Inferior parietal cortex (tissue), 1 donor: ENCODE data around the gene ATP11A.

Source experiments
- DNase-seq: peaks from one replicate; pipeline ENCODE4 v3.0.0-alpha.2; 2016; ENCODE audit errors: extremely low spot score

Gene ATP11A

GRCh38 chr13:112904436-112904960, 214.7 kb downstream of the ATP11A start:
- no peak for DNase-seq

GRCh38 chr13:112905086-112905485, 215.2 kb downstream of the ATP11A start:
- no peak for DNase-seq

- no peak for DNase-seq
These were observed 215.8 kb downstream of the ATP11A start for GRCh38 chr13:112905619-112905989.

- DNase-seq: no peak
These were observed 216.3 kb downstream of the ATP11A start for GRCh38 chr13:112905990-112906641.

- no peak for DNase-seq
These were observed 217.4 kb downstream of the ATP11A start for GRCh38 chr13:112907286-112907685.

GRCh38 chr13:112907871-112908331, 218.1 kb downstream of the ATP11A start:
- no peak for DNase-seq

- DNase-seq: no peak
These were observed 218.5 kb downstream of the ATP11A start for GRCh38 chr13:112908342-112908741.

- DNase-seq: no peak
These were observed 220.2 kb downstream of the ATP11A start for GRCh38 chr13:112910016-112910415.

- no peak for DNase-seq
These were observed 220.9 kb downstream of the ATP11A start for GRCh38 chr13:112910616-112911280.

GRCh38 chr13:112911285-112911701, 221.5 kb downstream of the ATP11A start:
- DNase-seq: no peak

GRCh38 chr13:112911883-112912282, 222.0 kb downstream of the ATP11A start:
- DNase-seq: no peak

GRCh38 chr13:112912726-112913440, 223.0 kb downstream of the ATP11A start:
- no peak for DNase-seq

- no peak for DNase-seq
These were observed 226.5 kb downstream of the ATP11A start for GRCh38 chr13:112916296-112916695.

- DNase-seq: no peak
These were observed 227.3 kb downstream of the ATP11A start for GRCh38 chr13:112917056-112917664.

GRCh38 chr13:112917737-112918136, 227.9 kb downstream of the ATP11A start:
- DNase-seq: no peak

- DNase-seq: no peak
These were observed 228.4 kb downstream of the ATP11A start for GRCh38 chr13:112918266-112918665.

GRCh38 chr13:112918746-112919145, 228.9 kb downstream of the ATP11A start:
- no peak for DNase-seq

GRCh38 chr13:112923962-112924361, 234.1 kb downstream of the ATP11A start:
- no peak for DNase-seq

- no peak for DNase-seq
These were observed 234.5 kb downstream of the ATP11A start for GRCh38 chr13:112924365-112924764.

GRCh38 chr13:112926003-112926402, 236.2 kb downstream of the ATP11A start:
- DNase-seq: no peak

GRCh38 chr13:112926993-112927392, 237.2 kb downstream of the ATP11A start:
- DNase-seq: no peak
